ENCODE data around the gene MAP3K2. TPM values are rescaled to one million over a fixed set of nuclear protein-coding genes. Genes with fewer than 3 reads are reported as not detected.

Gene MAP3K2
- total and polyA plus RNA-seq, 2 donors (not counting 3 experiments of a cell fraction or from before 2014, with no cell fraction given) = 3.4 to 25.7 TPM

DNA sequence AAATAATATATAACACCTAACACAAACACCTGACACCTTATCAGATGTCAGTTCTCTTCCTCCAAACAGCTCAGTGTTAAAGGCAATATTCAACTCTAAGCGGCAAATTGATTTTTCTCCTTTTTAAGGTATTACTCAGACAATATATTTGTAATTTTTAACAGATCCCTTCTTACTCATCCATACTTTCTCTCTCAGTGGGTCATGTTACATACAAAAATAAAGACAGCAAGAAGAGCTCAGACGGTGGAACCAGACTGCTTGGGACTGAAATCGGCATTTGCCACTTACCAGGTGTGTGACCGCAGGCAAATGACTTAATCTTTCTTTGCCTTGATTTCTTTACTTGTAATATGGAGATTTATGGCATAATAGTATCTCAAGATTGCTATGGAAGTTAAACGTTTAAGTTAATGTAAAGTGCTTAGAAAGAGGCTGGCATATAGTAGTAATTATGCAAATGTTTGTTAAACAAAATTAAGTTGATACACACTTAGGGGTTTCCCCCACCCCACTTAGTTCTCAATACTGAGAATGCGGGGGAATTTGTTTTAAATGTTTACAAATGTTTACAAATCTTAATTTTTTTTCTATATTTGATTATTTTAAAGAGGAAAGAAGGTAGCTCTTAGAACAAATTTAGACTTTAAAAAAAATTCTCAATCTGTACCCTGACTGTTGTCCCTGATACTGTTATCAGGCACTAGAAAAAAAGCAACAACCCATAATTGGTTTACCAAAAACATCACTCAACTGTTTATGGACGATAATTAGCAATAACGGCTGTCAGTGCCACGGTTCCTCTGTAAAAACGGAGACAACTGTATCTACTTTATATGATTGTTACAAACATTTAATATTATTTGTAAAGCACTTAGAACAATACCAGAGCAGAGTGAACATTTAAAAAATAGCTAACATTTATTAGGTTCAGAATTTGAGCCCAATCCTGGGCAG, 25.6 kb downstream of the MAP3K2 start:
- H4K20me1 ChIP-seq (replicated peaks; ENCODE audit: control insufficient read depth, extremely low read depth, insufficient read depth, low read length) = peaks cover 16% of the 10 kb centered on the region
- no TSS peak for BruUV-seq (replicated peaks)
- ChIA-PET CTCF (no interaction called here), POLR2A (no interaction called here)
- no peak overlapping the region for H3K4me2 ChIP-seq (ENCODE audit: insufficient read depth, low read length)
- no peaks in the 10 kb centered on the region for H3K36me3 ChIP-seq (ENCODE audit: control insufficient read depth in 2 of 2, extremely low read depth in 1 of 2, insufficient read depth in 2 of 2, low read length in 2 of 2)
- peaks cover 6% of the 10 kb centered on the region for H3K9me1 ChIP-seq (replicated peaks; ENCODE audit: control insufficient read depth, extremely low read depth, insufficient read depth, low read length)
- intact Hi-C loops (cut with micrococcal nuclease) = no loop called here
- no peak overlapping the region for H2AFZ ChIP-seq (ENCODE audit: low read depth, low read length)
- H3K9me3 ChIP-seq (replicated peaks; ENCODE audit: control insufficient read depth, insufficient read depth, low read length) = no peaks in the 10 kb centered on the region
- no peak overlapping the region for H3K9ac ChIP-seq (replicated peaks; ENCODE audit: extremely low read depth, insufficient read depth, low read length)
- H3K27ac ChIP-seq (ENCODE audit: insufficient read depth, low read depth, low read length) = no peak overlapping the region
- no peaks in the 10 kb centered on the region for H3K27me3 ChIP-seq (ENCODE audit: control insufficient read depth in 2 of 2, insufficient read depth in 2 of 2, low read length in 2 of 2)
- no peak for FAIRE-seq
- TF ChIP-seq FOS (IDR thresholded peaks at IDR 0.05; ENCODE audit: borderline replicate concordance, insufficient read depth, low read length) (no peak), MYC (IDR thresholded peaks at IDR 0.05; ENCODE audit: low read depth, low read length) (no peak), JUN (IDR thresholded peaks at IDR 0.05; ENCODE audit: borderline replicate concordance, insufficient read depth, insufficient read length, low read depth) (no peak), GATA2 (IDR thresholded peaks at IDR 0.05; ENCODE audit: insufficient read depth, insufficient read length, low read depth, low read length) (no peak)
- TF ChIP-seq, protein P1, sequence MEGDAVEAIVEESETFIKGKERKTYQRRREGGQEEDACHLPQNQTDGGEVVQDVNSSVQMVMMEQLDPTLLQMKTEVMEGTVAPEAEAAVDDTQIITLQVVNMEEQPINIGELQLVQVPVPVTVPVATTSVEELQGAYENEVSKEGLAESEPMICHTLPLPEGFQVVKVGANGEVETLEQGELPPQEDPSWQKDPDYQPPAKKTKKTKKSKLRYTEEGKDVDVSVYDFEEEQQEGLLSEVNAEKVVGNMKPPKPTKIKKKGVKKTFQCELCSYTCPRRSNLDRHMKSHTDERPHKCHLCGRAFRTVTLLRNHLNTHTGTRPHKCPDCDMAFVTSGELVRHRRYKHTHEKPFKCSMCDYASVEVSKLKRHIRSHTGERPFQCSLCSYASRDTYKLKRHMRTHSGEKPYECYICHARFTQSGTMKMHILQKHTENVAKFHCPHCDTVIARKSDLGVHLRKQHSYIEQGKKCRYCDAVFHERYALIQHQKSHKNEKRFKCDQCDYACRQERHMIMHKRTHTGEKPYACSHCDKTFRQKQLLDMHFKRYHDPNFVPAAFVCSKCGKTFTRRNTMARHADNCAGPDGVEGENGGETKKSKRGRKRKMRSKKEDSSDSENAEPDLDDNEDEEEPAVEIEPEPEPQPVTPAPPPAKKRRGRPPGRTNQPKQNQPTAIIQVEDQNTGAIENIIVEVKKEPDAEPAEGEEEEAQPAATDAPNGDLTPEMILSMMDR (IDR thresholded peaks at IDR 0.05; ENCODE audit: extremely low read depth in 1 of 2, insufficient read depth in 1 of 2, low read depth in 1 of 2, low read length in 2 of 2) = no peak
- TF ChIP-seq, protein P2, sequence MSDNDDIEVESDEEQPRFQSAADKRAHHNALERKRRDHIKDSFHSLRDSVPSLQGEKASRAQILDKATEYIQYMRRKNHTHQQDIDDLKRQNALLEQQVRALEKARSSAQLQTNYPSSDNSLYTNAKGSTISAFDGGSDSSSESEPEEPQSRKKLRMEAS (IDR thresholded peaks at IDR 0.05; ENCODE audit: insufficient read depth, insufficient read length) = no peak
- H3K4me1 ChIP-seq (ENCODE audit: control insufficient read depth, extremely low read depth, insufficient read depth, low read length) = no peaks in the 10 kb centered on the region
- H3K79me2 ChIP-seq (ENCODE audit: control insufficient read depth, insufficient read depth, low read length) = peaks cover 58% of the 10 kb centered on the region
- dilution Hi-C loops (cut with MboI; ENCODE audit: extremely low pct_ligation_motif_present, low sequenced_read_pairs) = no loop called here
- H3K4me3 ChIP-seq (replicated peaks in 1 of 3; ENCODE audit: insufficient read depth in 1 of 3, low read depth in 1 of 3, low read length in 3 of 3) = no peak overlapping the region
- no peak for DNase-seq (ENCODE audit: low read depth, low spot score)
